Measurements from ENCODE around the gene IARS2. TPM values are rescaled to one million over a fixed set of nuclear protein-coding genes. Genes with fewer than 3 reads are reported as not detected.

IARS2 gene
- total and polyA plus RNA-seq, 5 donors from 2014 or later: 26.7 to 61.3 (median 52.1) TPM

- DNase-seq: peak in 1 of 3 donors; percentile 34
- peaks cover 78% of the 10 kb centered on the region for H3K36me3 ChIP-seq (ENCODE audit: control insufficient read depth, insufficient read depth, low read length)
- no peak overlapping the region for H3K4me3 Mint-ChIP-seq
Measured at GRCh38 chr1:220137019-220137786, 43.3 kb downstream of the IARS2 start.

GRCh38 chr1:220139966-220140365 lies 46.0 kb downstream of the IARS2 start:
- Histone ChIP-seq H3K27ac (ENCODE audit: insufficient read depth, low read length, poor library complexity, severe bottlenecking) (no peak overlapping the region), H3K36me3 (ENCODE audit: control insufficient read depth, insufficient read depth, low read length) (peaks cover 75% of the 10 kb centered on the region), H3K27me3 (ENCODE audit: control insufficient read depth, insufficient read depth, low read length) (no peaks in the 10 kb centered on the region), H3K4me3 (ENCODE audit: low read depth, low read length) (no peak overlapping the region), H3K9me3 (ENCODE audit: control insufficient read depth in 2 of 2, low read length in 2 of 2) (no peaks in the 10 kb centered on the region), H3K4me1 (ENCODE audit: control insufficient read depth, insufficient read depth, low read length, poor library complexity, severe bottlenecking) (no peaks in the 10 kb centered on the region)
- peaks cover 0 to 8% (median 7%) of the 10 kb centered on the region in 4 donors for H3K4me1 Mint-ChIP-seq
- H3K27ac Mint-ChIP-seq: peak overlapping the region in 1 of 3 donors; percentile 79
- H3K4me3 Mint-ChIP-seq: no peak overlapping the region
- peaks cover 46% of the 10 kb centered on the region for H3K36me3 Mint-ChIP-seq
- ATAC-seq (ENCODE audit: low read depth in 2 of 2): no peak
- H3K9me3 Mint-ChIP-seq: no peaks in the 10 kb centered on the region
- no peaks in the 10 kb centered on the region for H3K27me3 Mint-ChIP-seq
- no peak for DNase-seq

More at GRCh38 chr1:220137019-220137786, 43.3 kb downstream of the IARS2 start:
- Mint-ChIP-seq H3K36me3 (peaks cover 52% of the 10 kb centered on the region), H3K27ac (peak overlapping the region in 2 of 3 donors; percentile 38 to 40), H3K9me3 (no peaks in the 10 kb centered on the region), H3K27me3 (no peaks in the 10 kb centered on the region), H3K4me1 (peaks cover 1 to 8% (median 7%) of the 10 kb centered on the region in 4 donors)
- ATAC-seq (ENCODE audit: low read depth in 2 of 2): peak; percentile 34 to 40
- H3K4me1 ChIP-seq (ENCODE audit: control insufficient read depth, insufficient read depth, low read length, poor library complexity, severe bottlenecking): no peaks in the 10 kb centered on the region
- H3K27me3 ChIP-seq (ENCODE audit: control insufficient read depth, insufficient read depth, low read length): no peaks in the 10 kb centered on the region
- no peak overlapping the region for H3K27ac ChIP-seq (ENCODE audit: insufficient read depth, low read length, poor library complexity, severe bottlenecking)
- H3K9me3 ChIP-seq (ENCODE audit: control insufficient read depth in 2 of 2, low read length in 2 of 2): no peaks in the 10 kb centered on the region
- H3K4me3 ChIP-seq (ENCODE audit: low read depth, low read length): no peak overlapping the region

- Mint-ChIP-seq H3K4me1 (peaks cover 0 to 2% (median 0%) of the 10 kb centered on the region in 4 donors), H3K36me3 (peaks cover 42% of the 10 kb centered on the region), H3K27ac (peak overlapping the region in 1 of 3 donors; percentile 66), H3K27me3 (no peaks in the 10 kb centered on the region), H3K4me3 (no peak overlapping the region), H3K9me3 (no peaks in the 10 kb centered on the region)
- H3K4me3 ChIP-seq (ENCODE audit: low read depth, low read length): no peak overlapping the region
- H3K27me3 ChIP-seq (ENCODE audit: control insufficient read depth, insufficient read depth, low read length): no peaks in the 10 kb centered on the region
- H3K4me1 ChIP-seq (ENCODE audit: control insufficient read depth, insufficient read depth, low read length, poor library complexity, severe bottlenecking): no peaks in the 10 kb centered on the region
- no peaks in the 10 kb centered on the region for H3K9me3 ChIP-seq (ENCODE audit: control insufficient read depth in 2 of 2, low read length in 2 of 2)
- H3K36me3 ChIP-seq (ENCODE audit: control insufficient read depth, insufficient read depth, low read length): peaks cover 65% of the 10 kb centered on the region
- ATAC-seq (ENCODE audit: low read depth in 2 of 2) (no peak), DNase-seq (no peak)
- H3K27ac ChIP-seq (ENCODE audit: insufficient read depth, low read length, poor library complexity, severe bottlenecking): no peak overlapping the region
Measured at GRCh38 chr1:220144051-220144450, 50.1 kb downstream of the IARS2 start.

- H3K4me1 ChIP-seq (ENCODE audit: control insufficient read depth, insufficient read depth, low read length, poor library complexity, severe bottlenecking): no peaks in the 10 kb centered on the region
- Mint-ChIP-seq H3K36me3 (peaks cover 32% of the 10 kb centered on the region), H3K27me3 (no peaks in the 10 kb centered on the region), H3K4me1 (peaks cover 0 to 4% (median 0%) of the 10 kb centered on the region in 4 donors), H3K27ac (peak overlapping the region in 2 of 3 donors; percentile 8 to 20), H3K4me3 (no peak overlapping the region), H3K9me3 (no peaks in the 10 kb centered on the region)
- no peak overlapping the region for H3K4me3 ChIP-seq (ENCODE audit: low read depth, low read length)
- DNase-seq: no peak
- H3K27me3 ChIP-seq (ENCODE audit: control insufficient read depth, insufficient read depth, low read length): no peaks in the 10 kb centered on the region
- H3K9me3 ChIP-seq (ENCODE audit: control insufficient read depth in 2 of 2, low read length in 2 of 2): no peaks in the 10 kb centered on the region
- H3K36me3 ChIP-seq (ENCODE audit: control insufficient read depth, insufficient read depth, low read length): peaks cover 54% of the 10 kb centered on the region
- no peak for ATAC-seq (ENCODE audit: low read depth in 2 of 2)
- peak overlapping the region; percentile 5 for H3K27ac ChIP-seq (ENCODE audit: insufficient read depth, low read length, poor library complexity, severe bottlenecking)
Measured at GRCh38 chr1:220149742-220150141, 55.8 kb downstream of the IARS2 start.

GRCh38 chr1:220151454-220151853 lies 57.5 kb downstream of the IARS2 start:
- Histone ChIP-seq H3K4me3 (ENCODE audit: low read depth, low read length) (no peak overlapping the region), H3K27me3 (ENCODE audit: control insufficient read depth, insufficient read depth, low read length) (no peaks in the 10 kb centered on the region), H3K27ac (ENCODE audit: insufficient read depth, low read length, poor library complexity, severe bottlenecking) (no peak overlapping the region), H3K4me1 (ENCODE audit: control insufficient read depth, insufficient read depth, low read length, poor library complexity, severe bottlenecking) (no peaks in the 10 kb centered on the region), H3K9me3 (ENCODE audit: control insufficient read depth in 2 of 2, low read length in 2 of 2) (no peaks in the 10 kb centered on the region), H3K36me3 (ENCODE audit: control insufficient read depth, insufficient read depth, low read length) (peaks cover 50% of the 10 kb centered on the region)
- H3K4me1 Mint-ChIP-seq: peaks cover under 1 to 4% (median under 1%) of the 10 kb centered on the region in 4 donors
- H3K4me3 Mint-ChIP-seq: no peak overlapping the region
- H3K36me3 Mint-ChIP-seq: peaks cover 27% of the 10 kb centered on the region
- ATAC-seq (ENCODE audit: low read depth in 2 of 2) (no peak), DNase-seq (no peak)
- H3K9me3 Mint-ChIP-seq: no peaks in the 10 kb centered on the region
- H3K27me3 Mint-ChIP-seq: no peaks in the 10 kb centered on the region
- H3K27ac Mint-ChIP-seq: peak overlapping the region in 2 of 3 donors; percentile 9 to 53

GRCh38 chr1:220153147-220153546 lies 59.2 kb downstream of the IARS2 start:
- Mint-ChIP-seq H3K27me3 (no peaks in the 10 kb centered on the region), H3K27ac (peak overlapping the region in 1 of 3 donors; percentile 14), H3K36me3 (peaks cover 33% of the 10 kb centered on the region), H3K4me1 (peaks cover 10 to 15% (median 13%) of the 10 kb centered on the region in 4 donors), H3K9me3 (no peaks in the 10 kb centered on the region), H3K4me3 (no peak overlapping the region)
- ATAC-seq (ENCODE audit: low read depth in 2 of 2) (no peak), DNase-seq (no peak)
- H3K36me3 ChIP-seq (ENCODE audit: control insufficient read depth, insufficient read depth, low read length): peaks cover 60% of the 10 kb centered on the region
- no peaks in the 10 kb centered on the region for H3K27me3 ChIP-seq (ENCODE audit: control insufficient read depth, insufficient read depth, low read length)
- H3K27ac ChIP-seq (ENCODE audit: insufficient read depth, low read length, poor library complexity, severe bottlenecking): no peak overlapping the region
- H3K4me1 ChIP-seq (ENCODE audit: control insufficient read depth, insufficient read depth, low read length, poor library complexity, severe bottlenecking): no peaks in the 10 kb centered on the region
- no peak overlapping the region for H3K4me3 ChIP-seq (ENCODE audit: low read depth, low read length)
- H3K9me3 ChIP-seq (ENCODE audit: control insufficient read depth in 2 of 2, low read length in 2 of 2): no peaks in the 10 kb centered on the region

GRCh38 chr1:220156620-220157146 lies 62.8 kb downstream of the IARS2 start:
- no peak overlapping the region for H3K4me3 Mint-ChIP-seq

More at GRCh38 chr1:220156620-220157146, 62.8 kb downstream of the IARS2 start:
- Histone ChIP-seq H3K4me1 (ENCODE audit: control insufficient read depth, insufficient read depth, low read length, poor library complexity, severe bottlenecking) (no peaks in the 10 kb centered on the region), H3K36me3 (ENCODE audit: control insufficient read depth, insufficient read depth, low read length) (peaks cover 69% of the 10 kb centered on the region), H3K9me3 (ENCODE audit: control insufficient read depth in 2 of 2, low read length in 2 of 2) (no peaks in the 10 kb centered on the region), H3K27me3 (ENCODE audit: control insufficient read depth, insufficient read depth, low read length) (no peaks in the 10 kb centered on the region), H3K27ac (ENCODE audit: insufficient read depth, low read length, poor library complexity, severe bottlenecking) (no peak overlapping the region), H3K4me3 (ENCODE audit: low read depth, low read length) (peak overlapping the region; percentile 38)
- Mint-ChIP-seq H3K27me3 (no peaks in the 10 kb centered on the region), H3K9me3 (peaks cover 0 to 1% (median 0%) of the 10 kb centered on the region in 7 donors), H3K27ac (peak overlapping the region; percentile 18 to 50 (median 43)), H3K36me3 (peaks cover 43% of the 10 kb centered on the region), H3K4me1 (peaks cover 12 to 19% (median 15%) of the 10 kb centered on the region in 4 donors)
- no peak for ATAC-seq (ENCODE audit: low read depth in 2 of 2)
- peak in 1 of 3 donors; percentile 10 for DNase-seq
